Brain microvascular endothelial cell (primary cell): ENCODE data around the gene STK32B.

Experiments used
- DNase-seq: peaks from one replicate; pipeline ENCODE4 v3.0.0-alpha.2; 2020
- H3K27ac ChIP-seq: fragments of 250-450 bp; sonication (Bioruptor Pico); 2 replicates; pipeline ENCODE4 v1.5.1; 2020; ENCODE audit warnings: mild to moderate bottlenecking, moderate library complexity
- H3K27me3 ChIP-seq: fragments of 250-450 bp; sonication (Bioruptor Pico); replicated peaks from 2 replicates; pipeline ENCODE4 v1.5.1; 2020; ENCODE audit warnings: mild to moderate bottlenecking
- H3K36me3 ChIP-seq: fragments of 250-450 bp; sonication (Bioruptor Pico); replicated peaks from 2 replicates; pipeline ENCODE4 v1.5.1; 2020; ENCODE audit warnings: mild to moderate bottlenecking
- H3K4me3 ChIP-seq: 2 replicates; pipeline ENCODE4 v1.5.1; 2011; ENCODE audit warnings: low read depth, mild to moderate bottlenecking, control low read depth, low read length, moderate library complexity
- in situ Hi-C: cut with HindIII; loops from 2 replicates; pipeline ENCODE4 v1.10.0; 2017; ENCODE audit warnings: low sequenced_read_pairs, low pct_ligation_motif_present
- TF ChIP-seq, protein P1 (sequence below): IDR thresholded peaks from 2 replicates; pipeline ENCODE4 v1.5.1; 2011; ENCODE audit warnings: low read depth, mild to moderate bottlenecking, moderate library complexity, low read length, control low read depth, inconsistent platforms; ENCODE audit errors: missing control alignments

Gene STK32B

DNA sequence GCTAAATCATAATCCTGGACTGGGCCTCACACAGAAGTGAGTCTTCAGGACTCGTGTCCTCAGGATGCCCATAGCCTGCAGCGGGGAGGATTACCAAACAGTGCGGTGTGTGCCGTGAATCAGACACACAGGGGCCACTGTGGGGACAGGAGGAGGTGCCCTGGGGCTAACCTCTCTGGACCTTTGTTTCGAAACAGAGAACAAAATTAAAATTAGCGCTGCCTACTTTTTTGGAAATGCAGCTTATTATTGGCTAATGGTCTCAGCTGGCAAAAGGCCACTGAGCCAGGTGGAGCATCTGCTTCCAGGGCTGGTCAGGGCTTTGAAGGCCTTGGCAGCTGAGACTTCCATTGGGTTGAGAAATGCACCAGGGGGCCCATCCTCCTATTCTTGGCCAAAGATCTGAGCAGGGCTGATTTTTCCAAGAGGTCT is 420.9 kb downstream of the STK32B start:
- Histone ChIP-seq H3K4me3 (no peak overlapping the region), H3K27me3 (no peaks in the 10 kb centered on the region), H3K27ac (no peak overlapping the region), H3K36me3 (no peaks in the 10 kb centered on the region)
- in situ Hi-C loops = no loop called here
- no peak for DNase-seq
- TF ChIP-seq, protein P1, sequence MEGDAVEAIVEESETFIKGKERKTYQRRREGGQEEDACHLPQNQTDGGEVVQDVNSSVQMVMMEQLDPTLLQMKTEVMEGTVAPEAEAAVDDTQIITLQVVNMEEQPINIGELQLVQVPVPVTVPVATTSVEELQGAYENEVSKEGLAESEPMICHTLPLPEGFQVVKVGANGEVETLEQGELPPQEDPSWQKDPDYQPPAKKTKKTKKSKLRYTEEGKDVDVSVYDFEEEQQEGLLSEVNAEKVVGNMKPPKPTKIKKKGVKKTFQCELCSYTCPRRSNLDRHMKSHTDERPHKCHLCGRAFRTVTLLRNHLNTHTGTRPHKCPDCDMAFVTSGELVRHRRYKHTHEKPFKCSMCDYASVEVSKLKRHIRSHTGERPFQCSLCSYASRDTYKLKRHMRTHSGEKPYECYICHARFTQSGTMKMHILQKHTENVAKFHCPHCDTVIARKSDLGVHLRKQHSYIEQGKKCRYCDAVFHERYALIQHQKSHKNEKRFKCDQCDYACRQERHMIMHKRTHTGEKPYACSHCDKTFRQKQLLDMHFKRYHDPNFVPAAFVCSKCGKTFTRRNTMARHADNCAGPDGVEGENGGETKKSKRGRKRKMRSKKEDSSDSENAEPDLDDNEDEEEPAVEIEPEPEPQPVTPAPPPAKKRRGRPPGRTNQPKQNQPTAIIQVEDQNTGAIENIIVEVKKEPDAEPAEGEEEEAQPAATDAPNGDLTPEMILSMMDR = no peak

DNA sequence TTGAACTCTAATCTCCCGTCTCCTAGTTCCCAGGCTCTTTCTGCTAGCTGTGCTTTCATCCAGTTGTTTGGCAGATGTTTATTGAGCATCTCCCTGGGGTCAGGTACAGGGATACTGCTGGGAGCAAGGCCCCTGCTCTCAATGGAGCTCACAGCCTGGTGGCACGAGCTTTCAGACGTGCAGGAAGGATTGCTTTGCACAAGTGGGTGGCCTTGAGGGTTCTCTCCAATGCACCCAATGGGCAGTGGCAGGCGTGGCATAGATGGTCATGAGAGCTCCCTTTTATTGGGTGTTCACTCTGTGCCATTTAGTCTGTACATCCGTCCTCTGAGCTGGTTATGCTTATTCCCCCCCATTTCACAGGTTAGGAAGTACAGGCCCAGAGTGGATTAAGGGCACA is 421.8 kb downstream of the STK32B start:
- Histone ChIP-seq H3K4me3 (no peak overlapping the region), H3K27ac (no peak overlapping the region), H3K27me3 (no peaks in the 10 kb centered on the region), H3K36me3 (no peaks in the 10 kb centered on the region)
- DNase-seq = no peak
- TF ChIP-seq, protein P1 = no peak
- in situ Hi-C loops = no loop called here

DNA sequence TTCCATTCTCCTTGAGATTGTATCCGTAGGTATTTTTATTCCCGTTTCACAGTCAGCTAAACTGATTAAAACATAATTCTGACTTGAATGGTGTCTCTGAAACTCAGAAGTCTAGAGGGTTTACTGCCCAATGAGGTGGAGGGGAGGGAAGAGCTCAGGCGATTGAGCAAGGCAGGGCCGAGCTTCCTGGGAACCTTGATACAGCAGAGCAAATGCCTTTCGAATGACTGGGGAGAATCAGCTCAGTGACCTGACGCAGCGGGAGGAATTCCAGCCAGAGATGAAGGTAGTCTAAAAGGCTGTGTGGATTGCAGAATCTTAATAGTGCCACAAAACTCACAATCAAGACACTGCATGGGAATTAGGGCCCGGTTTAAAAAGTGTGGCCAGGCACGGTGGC is 423.5 kb downstream of the STK32B start:
- DNase-seq = peak; percentile 75
- Histone ChIP-seq H3K36me3 (no peaks in the 10 kb centered on the region), H3K4me3 (no peak overlapping the region), H3K27me3 (no peaks in the 10 kb centered on the region), H3K27ac (peak overlapping the region; percentile 40)
- TF ChIP-seq, protein P1 = no peak
- in situ Hi-C loops = no loop called here

DNA sequence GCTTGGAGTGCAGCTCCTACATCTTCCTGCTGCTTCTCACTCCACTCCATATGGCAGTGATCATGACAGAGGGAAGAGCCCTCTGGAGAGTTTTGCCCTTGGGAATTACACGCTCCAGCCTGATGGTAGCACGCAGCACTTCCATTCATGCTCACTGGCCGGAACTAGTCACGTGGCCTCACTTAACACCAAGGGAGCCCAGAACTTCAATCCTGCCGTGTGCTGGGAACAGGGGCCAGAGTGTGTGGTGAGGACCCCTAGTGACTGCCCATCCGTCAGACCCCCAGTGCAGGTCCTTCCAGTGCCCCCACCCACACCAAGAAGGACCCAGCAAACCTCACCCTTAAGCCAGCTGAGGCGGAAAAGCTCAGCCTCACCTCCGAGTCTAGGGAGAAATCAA is 426.3 kb downstream of the STK32B start:
- TF ChIP-seq, protein P1 = no peak
- no peak for DNase-seq
- H3K4me3 ChIP-seq = no peak overlapping the region
- no peaks in the 10 kb centered on the region for H3K36me3 ChIP-seq
- H3K27ac ChIP-seq = no peak overlapping the region
- in situ Hi-C loops = no loop called here
- H3K27me3 ChIP-seq = no peaks in the 10 kb centered on the region

DNA sequence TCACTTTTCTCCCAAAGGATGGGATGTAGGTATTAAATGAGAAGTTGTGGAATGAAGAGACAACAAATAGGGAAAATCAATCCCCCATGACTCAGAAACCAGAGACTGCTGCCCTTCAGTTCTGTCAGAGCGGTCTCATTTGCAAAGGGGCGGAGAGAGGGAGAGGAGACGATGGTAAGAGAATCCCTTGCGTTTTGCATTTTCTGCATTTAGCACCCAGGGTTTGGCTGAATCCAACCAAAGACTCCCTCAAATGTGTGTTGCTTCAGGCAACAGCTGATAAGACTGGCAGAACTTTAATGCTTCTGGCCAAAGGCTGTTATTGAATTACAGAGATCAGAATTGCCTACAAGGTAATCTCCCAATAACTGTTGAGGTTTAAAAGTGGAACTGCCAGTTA is 426.9 kb downstream of the STK32B start:
- in situ Hi-C loops = no loop called here
- no peaks in the 10 kb centered on the region for H3K27me3 ChIP-seq

DNA sequence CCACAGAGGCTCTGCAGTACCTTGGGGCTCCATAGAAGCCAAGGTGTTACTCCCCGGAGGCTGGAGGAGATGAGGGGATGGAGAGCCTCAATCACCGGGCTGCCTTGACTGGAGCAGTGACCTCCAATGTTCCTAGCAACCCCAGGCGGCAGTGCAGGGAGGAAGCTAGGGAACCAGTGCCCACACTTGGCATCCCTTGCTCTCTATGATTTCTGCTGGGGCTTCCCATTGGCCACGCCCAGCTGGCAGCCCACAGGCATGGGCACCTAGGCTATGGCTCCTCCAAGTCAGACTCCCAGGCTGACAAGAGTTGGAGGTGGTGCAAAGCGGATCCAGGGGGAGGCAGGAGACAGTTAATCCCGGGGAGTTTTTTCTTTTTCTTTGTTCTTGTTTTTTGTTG is 427.4 kb downstream of the STK32B start:
- Histone ChIP-seq H3K27ac (no peak overlapping the region), H3K4me3 (no peak overlapping the region), H3K27me3 (no peaks in the 10 kb centered on the region), H3K36me3 (no peaks in the 10 kb centered on the region)
- in situ Hi-C loops = no loop called here
- no peak for DNase-seq
- TF ChIP-seq, protein P1 = no peak

More for the DNA sequence above, 426.9 kb downstream of the STK32B start:
- H3K36me3 ChIP-seq = no peaks in the 10 kb centered on the region
- H3K4me3 ChIP-seq = no peak overlapping the region
- no peak overlapping the region for H3K27ac ChIP-seq
- no peak for DNase-seq
- TF ChIP-seq, protein P1 = no peak
